ENCODE measurements around the gene TNIP2. TPM values are rescaled to one million over a fixed set of nuclear protein-coding genes. Genes with fewer than 3 reads are reported as not detected.
"Not testable (repeated sequence)": the region's sequence is repeated elsewhere in the genome, so short reads cannot be mapped to it uniquely, and the experiment has no call there.

Gene TNIP2
- total RNA-seq, 4 donors from 2014 or later: 37.9 to 42.5 (median 40.3) TPM

GRCh38 chr4:2787230-2788100 lies 31.3 kb upstream of the TNIP2 start:
- TF ChIP-seq POLR2A (IDR thresholded peaks at IDR 0.05) (no peak), CTCF (IDR thresholded peaks at IDR 0.05) (no peak)
- no peak overlapping the region for H3K4me3 ChIP-seq (ENCODE audit: low read depth, poor library complexity, severe bottlenecking)
- 60 to 76% methylated on average over 17 to 18 of the region's 18 CpGs for WGBS, 2 donors
- DNase-seq (ENCODE audit: low spot score in 2 of 2): peak; percentile 37 to 90
- intact Hi-C loops (cut with DNase I; ENCODE audit: low total_unique reads): no loop called here

GRCh38 chr4:2786794-2787229 lies 30.7 kb upstream of the TNIP2 start:
- DNase-seq (ENCODE audit: low spot score in 2 of 2): peak in 1 of 2 donors; percentile 89
- intact Hi-C loops (cut with DNase I; ENCODE audit: low total_unique reads): no loop called here
- no peak overlapping the region for H3K4me3 ChIP-seq (ENCODE audit: low read depth, poor library complexity, severe bottlenecking)
- 85 to 91% methylated on average over 6 to 9 of the region's 9 CpGs for WGBS, 2 donors
- TF ChIP-seq POLR2A (IDR thresholded peaks at IDR 0.05): no peak

GRCh38 chr4:2786152-2786671 lies 30.1 kb upstream of the TNIP2 start:
- 77 to 83% methylated on average over 7 of the region's 7 CpGs for WGBS, 2 donors
- TF ChIP-seq CTCF (IDR thresholded peaks at IDR 0.05): no peak
- no peak for TF ChIP-seq POLR2A (IDR thresholded peaks at IDR 0.05)
- intact Hi-C loops (cut with DNase I; ENCODE audit: low total_unique reads): no loop called here
- no peak overlapping the region for H3K4me3 ChIP-seq (ENCODE audit: low read depth, poor library complexity, severe bottlenecking)
- DNase-seq (ENCODE audit: low spot score in 2 of 2): peak in 1 of 2 donors; percentile 82

- DNase-seq (ENCODE audit: low spot score in 2 of 2): peak; percentile 20 to 71
- 58 to 62% methylated on average over 4 of the region's 4 CpGs for WGBS, 2 donors
- TF ChIP-seq CTCF (IDR thresholded peaks at IDR 0.05) (no peak), POLR2A (IDR thresholded peaks at IDR 0.05) (no peak)
- H3K4me3 ChIP-seq (ENCODE audit: low read depth, poor library complexity, severe bottlenecking): no peak overlapping the region
- intact Hi-C loops (cut with DNase I; ENCODE audit: low total_unique reads): no loop called here
Measured at GRCh38 chr4:2785613-2786012, 29.5 kb upstream of the TNIP2 start.

- TF ChIP-seq CTCF (IDR thresholded peaks at IDR 0.05): no peak
- no peak for DNase-seq (ENCODE audit: low spot score in 2 of 2)
- H3K4me3 ChIP-seq (ENCODE audit: low read depth, poor library complexity, severe bottlenecking): no peak overlapping the region
- WGBS, 2 donors: 71 to 80% methylated on average over 4 of the region's 4 CpGs
- intact Hi-C loops (cut with DNase I; ENCODE audit: low total_unique reads): no loop called here
Measured at GRCh38 chr4:2783790-2784189, 27.7 kb upstream of the TNIP2 start.

- no peak for TF ChIP-seq CTCF (IDR thresholded peaks at IDR 0.05)
- TF ChIP-seq POLR2A (IDR thresholded peaks at IDR 0.05): no peak
Measured at GRCh38 chr4:2781911-2782310, 25.8 kb upstream of the TNIP2 start.

GRCh38 chr4:2780643-2781042 lies 24.5 kb upstream of the TNIP2 start:
- DNase-seq (ENCODE audit: low spot score in 2 of 2): peak in 1 of 2 donors; percentile 10
- H3K4me3 ChIP-seq (ENCODE audit: low read depth, poor library complexity, severe bottlenecking); intact Hi-C loops (cut with DNase I; ENCODE audit: low total_unique reads): not testable (repeated sequence)
- 93 to 94% methylated on average over 5 of the region's 5 CpGs for WGBS, 2 donors

More at GRCh38 chr4:2781911-2782310, 25.8 kb upstream of the TNIP2 start:
- DNase-seq (ENCODE audit: low spot score in 2 of 2): peak in 1 of 2 donors; percentile 23
- no peak overlapping the region for H3K4me3 ChIP-seq (ENCODE audit: low read depth, poor library complexity, severe bottlenecking)
- WGBS, 2 donors: 89 to 93% methylated on average over 10 of the region's 10 CpGs
- intact Hi-C loops (cut with DNase I; ENCODE audit: low total_unique reads): no loop called here

Data from lower leg skin (tissue), 4 donors.